Skeletal muscle satellite cell (primary cell): ENCODE data around the gene IFT43.

Experiments
- H3K27me3 ChIP-seq: 2 replicates; pipeline ENCODE4 v1.7.0; 2013; ENCODE audit warnings: low read length; ENCODE audit not compliant: control insufficient read depth, insufficient read depth
- H3K36me3 ChIP-seq: 2 replicates; pipeline ENCODE4 v1.7.0; 2013; ENCODE audit warnings: mild to moderate bottlenecking, control low read depth, low read length; ENCODE audit not compliant: insufficient read depth
- H3K4me1 ChIP-seq: 2 replicates; pipeline ENCODE4 v1.7.0; 2013; ENCODE audit warnings: low read length; ENCODE audit not compliant: control insufficient read depth, insufficient read depth
- H3K4me2 ChIP-seq: 2 replicates; pipeline ENCODE4 v1.7.0; 2013; ENCODE audit warnings: mild to moderate bottlenecking, low read length
- H3K4me3 ChIP-seq: 2 replicates; pipeline ENCODE4 v1.7.0; 2013; ENCODE audit warnings: low read length
- H3K9ac ChIP-seq: 2 replicates; pipeline ENCODE4 v1.7.0; 2013; ENCODE audit warnings: mild to moderate bottlenecking, low read depth, low read length, moderate library complexity
- H3K9me3 ChIP-seq: replicated peaks from 2 replicates; pipeline ENCODE4 v1.7.0; 2013; ENCODE audit warnings: mild to moderate bottlenecking, control low read depth, low read length

IFT43 gene

DNA sequence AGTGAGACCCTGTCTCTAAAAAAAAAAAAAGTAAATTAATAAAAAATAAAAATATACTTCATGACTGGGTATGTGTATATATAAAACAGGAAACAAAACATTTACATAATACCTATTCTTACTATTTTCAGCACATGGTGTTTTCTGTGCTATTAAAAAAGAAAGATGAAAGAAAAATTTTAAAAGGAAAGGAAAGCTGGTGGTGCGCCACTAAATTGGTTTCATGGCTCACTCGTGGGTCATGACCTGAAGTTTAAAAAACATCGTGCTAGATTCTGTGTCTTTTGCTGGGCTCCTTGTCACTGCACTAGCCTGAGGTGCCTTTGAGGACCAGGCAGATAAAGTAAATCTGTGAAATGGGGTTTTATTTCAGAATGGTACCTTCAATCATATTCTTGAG lies 69.8 kb downstream of the IFT43 start:
- no peaks in the 10 kb centered on the region for H3K27me3 ChIP-seq
- H3K4me1 ChIP-seq = no peaks in the 10 kb centered on the region
- no peak overlapping the region for H3K9ac ChIP-seq
- no peak overlapping the region for H3K4me3 ChIP-seq
- no peak overlapping the region for H3K4me2 ChIP-seq
- no peaks in the 10 kb centered on the region for H3K36me3 ChIP-seq
- H3K9me3 ChIP-seq = no peaks in the 10 kb centered on the region

DNA sequence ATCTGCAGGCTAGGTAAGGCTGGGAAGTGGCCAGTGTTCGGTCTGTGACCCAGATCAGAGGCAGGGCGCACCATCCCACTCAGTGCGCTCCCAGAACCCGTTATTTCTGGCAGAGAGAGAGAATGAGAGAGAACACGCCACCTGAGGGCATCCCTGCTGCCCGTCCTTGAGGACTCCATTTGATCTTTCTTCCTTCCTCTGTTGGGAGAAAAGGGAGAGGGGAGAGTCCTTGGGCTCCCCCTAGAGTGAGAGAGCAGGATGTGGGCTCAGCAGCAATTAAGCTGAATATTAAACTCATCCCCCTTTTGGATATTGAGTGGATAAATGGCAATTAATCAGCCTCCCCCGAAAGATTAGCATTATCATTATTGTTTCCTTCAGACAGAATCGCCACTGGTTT lies 70.6 kb downstream of the IFT43 start:
- no peaks in the 10 kb centered on the region for H3K36me3 ChIP-seq
- no peaks in the 10 kb centered on the region for H3K9me3 ChIP-seq
- H3K27me3 ChIP-seq = no peaks in the 10 kb centered on the region
- H3K9ac ChIP-seq = no peak overlapping the region
- H3K4me2 ChIP-seq = no peak overlapping the region
- H3K4me1 ChIP-seq = no peaks in the 10 kb centered on the region
- no peak overlapping the region for H3K4me3 ChIP-seq

DNA sequence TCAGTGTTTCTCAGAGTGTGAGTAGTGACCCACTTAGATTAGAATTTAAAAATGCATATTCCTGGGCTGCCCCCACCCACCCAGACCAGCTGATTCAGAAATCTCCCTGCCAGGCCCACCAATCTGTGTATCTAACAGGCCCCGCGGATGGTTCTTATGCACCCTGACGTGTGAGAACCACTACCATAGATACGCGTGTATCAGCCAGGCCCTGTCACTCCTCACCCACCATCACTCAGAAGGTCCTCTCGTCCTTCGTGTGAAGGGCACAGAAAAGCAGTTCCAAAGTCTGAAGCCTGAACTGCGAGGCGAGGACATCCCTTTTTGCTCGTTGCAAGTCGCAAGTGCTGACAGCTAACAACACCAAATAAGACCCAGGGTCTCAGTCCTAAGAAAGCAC lies 72.4 kb downstream of the IFT43 start:
- Histone ChIP-seq H3K9me3 (no peaks in the 10 kb centered on the region), H3K4me1 (no peaks in the 10 kb centered on the region), H3K9ac (no peak overlapping the region), H3K4me2 (no peak overlapping the region), H3K4me3 (no peak overlapping the region), H3K27me3 (no peaks in the 10 kb centered on the region), H3K36me3 (no peaks in the 10 kb centered on the region)

DNA sequence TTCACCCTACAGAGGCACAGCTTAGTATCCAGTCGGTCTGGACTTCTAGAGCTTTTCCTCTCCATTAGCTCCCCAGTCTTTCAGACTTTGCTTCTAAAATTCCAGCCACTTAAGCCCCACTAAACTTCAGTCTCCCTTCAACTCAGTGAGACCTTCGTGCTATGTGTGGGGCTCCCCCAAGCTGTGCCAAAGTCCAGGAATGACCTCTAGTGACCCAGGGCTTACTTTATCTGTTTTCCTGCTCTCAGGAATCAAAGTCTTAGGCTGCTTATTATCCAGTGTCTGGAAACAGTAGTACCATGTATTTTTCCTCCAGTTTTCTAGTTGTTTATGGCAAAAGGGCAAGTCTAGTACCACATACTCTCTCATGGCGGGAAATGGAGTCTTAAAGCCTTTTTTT lies 77.8 kb downstream of the IFT43 start:
- Histone ChIP-seq H3K4me1 (no peaks in the 10 kb centered on the region), H3K9me3 (no peaks in the 10 kb centered on the region), H3K4me3 (no peak overlapping the region), H3K36me3 (peaks cover 11% of the 10 kb centered on the region), H3K4me2 (no peak overlapping the region), H3K9ac (no peak overlapping the region), H3K27me3 (no peaks in the 10 kb centered on the region)

DNA sequence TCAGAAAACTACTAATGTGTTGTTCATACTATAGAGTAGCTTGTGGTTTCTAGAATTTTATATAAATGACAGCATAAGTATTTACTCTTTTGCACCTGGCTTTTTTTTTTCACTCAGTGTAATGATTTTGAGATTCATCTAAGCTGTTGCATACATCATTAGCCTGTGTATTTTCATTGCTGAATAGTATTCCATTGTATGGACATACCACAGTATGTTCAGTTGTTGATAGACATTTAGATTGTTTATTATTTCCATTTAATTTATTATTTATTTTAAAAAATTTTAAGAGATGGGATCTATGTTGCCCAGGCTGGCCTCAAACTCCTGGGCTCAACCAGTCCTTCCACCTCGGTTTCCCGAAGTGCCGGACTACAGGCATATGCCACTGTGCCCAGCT lies 80.0 kb downstream of the IFT43 start:
- Histone ChIP-seq H3K4me2 (no peak overlapping the region), H3K27me3 (no peaks in the 10 kb centered on the region), H3K4me3 (no peak overlapping the region), H3K36me3 (peaks cover 11% of the 10 kb centered on the region), H3K9ac (no peak overlapping the region), H3K9me3 (no peaks in the 10 kb centered on the region), H3K4me1 (no peaks in the 10 kb centered on the region)

DNA sequence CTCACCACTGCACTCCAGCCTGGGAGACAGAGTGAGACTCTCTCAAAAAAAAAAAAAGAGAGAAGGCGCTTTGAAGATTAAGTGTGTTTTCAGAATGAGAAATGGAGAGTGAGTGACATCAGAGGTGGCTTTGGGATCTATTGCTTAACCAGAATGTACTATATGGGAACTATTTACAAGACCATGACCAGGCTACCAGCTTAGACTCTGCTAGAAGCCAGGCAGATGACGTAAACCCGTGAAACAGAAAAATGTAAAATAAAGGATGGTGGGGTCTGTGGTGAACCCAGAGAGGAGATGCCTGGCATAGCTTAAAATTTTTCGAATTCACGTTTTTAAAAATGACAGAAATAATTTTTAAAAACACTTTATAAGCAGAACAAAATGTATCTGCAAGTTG lies 82.0 kb downstream of the IFT43 start:
- Histone ChIP-seq H3K9ac (no peak overlapping the region), H3K4me1 (no peaks in the 10 kb centered on the region), H3K27me3 (no peaks in the 10 kb centered on the region), H3K36me3 (peaks cover 11% of the 10 kb centered on the region), H3K9me3 (no peaks in the 10 kb centered on the region), H3K4me3 (no peak overlapping the region), H3K4me2 (no peak overlapping the region)

DNA sequence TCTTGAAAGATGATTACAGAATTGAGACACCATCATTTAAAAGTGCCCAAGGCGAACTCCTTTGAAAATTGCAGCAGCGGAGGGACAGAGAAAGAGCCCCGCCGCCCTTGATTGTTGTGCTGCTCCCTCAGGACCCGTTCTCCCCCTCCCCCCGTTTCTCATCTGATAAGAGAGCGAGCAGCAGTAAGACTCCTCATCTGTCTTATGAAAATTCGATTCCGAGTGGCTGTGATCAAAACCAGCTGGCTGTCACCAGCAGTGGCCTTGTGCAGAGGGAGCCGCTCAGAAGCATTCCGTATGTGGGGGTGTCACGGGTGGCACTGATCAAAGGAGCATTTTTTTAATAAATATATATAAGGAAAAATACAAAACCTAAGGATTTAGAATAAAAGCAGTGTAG lies 88.2 kb downstream of the IFT43 start:
- H3K36me3 ChIP-seq = no peaks in the 10 kb centered on the region
- H3K9ac ChIP-seq = no peak overlapping the region
- no peaks in the 10 kb centered on the region for H3K9me3 ChIP-seq
- H3K4me1 ChIP-seq = no peaks in the 10 kb centered on the region
- no peak overlapping the region for H3K4me3 ChIP-seq
- H3K27me3 ChIP-seq = no peaks in the 10 kb centered on the region
- H3K4me2 ChIP-seq = no peak overlapping the region

DNA sequence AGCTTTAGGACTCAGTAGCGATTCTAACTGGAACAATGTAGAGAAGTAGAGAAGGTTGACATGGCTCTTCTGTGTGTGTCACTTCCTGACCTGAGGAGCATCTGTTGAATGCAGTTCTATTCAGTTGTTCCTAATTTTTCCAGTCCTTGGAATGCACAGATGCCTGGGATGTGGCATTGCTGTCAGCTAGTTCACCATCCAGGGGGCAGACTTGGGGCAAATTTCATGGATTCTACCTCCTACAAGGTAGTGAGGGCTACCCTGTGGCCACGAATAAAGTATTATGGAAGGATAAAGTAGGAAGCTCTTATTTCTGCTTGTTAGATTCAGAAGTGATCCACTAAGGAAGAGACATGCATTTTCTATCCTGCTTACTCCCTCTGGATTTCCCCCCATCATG lies 91.8 kb downstream of the IFT43 start:
- H3K9ac ChIP-seq = no peak overlapping the region
- H3K27me3 ChIP-seq = no peaks in the 10 kb centered on the region
- no peak overlapping the region for H3K4me3 ChIP-seq
- H3K4me2 ChIP-seq = no peak overlapping the region
- no peaks in the 10 kb centered on the region for H3K9me3 ChIP-seq
- H3K4me1 ChIP-seq = no peaks in the 10 kb centered on the region
- H3K36me3 ChIP-seq = no peaks in the 10 kb centered on the region

DNA sequence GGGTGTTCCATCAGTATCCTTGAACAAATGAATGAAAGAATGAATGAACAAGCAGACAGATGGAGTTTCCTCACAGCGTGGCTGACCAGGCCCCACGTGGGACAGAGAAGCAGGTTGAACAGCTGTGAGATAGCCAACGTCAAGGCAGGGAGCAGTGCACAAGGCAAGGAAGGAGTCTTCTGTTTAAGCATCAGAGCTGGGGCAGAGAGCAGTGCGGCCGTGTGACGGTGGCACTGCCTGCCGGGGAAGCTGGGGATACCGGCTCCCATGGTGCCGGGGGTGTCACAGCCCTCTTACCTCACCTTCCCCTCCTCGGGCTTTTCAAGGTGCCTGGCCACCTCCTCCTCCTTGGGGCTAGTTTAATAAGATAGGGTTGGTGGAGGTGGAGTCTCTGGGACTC lies 92.9 kb downstream of the IFT43 start:
- no peaks in the 10 kb centered on the region for H3K36me3 ChIP-seq
- no peak overlapping the region for H3K4me2 ChIP-seq
- H3K4me1 ChIP-seq = no peaks in the 10 kb centered on the region
- no peak overlapping the region for H3K9ac ChIP-seq
- no peaks in the 10 kb centered on the region for H3K9me3 ChIP-seq
- H3K4me3 ChIP-seq = no peak overlapping the region
- no peaks in the 10 kb centered on the region for H3K27me3 ChIP-seq

DNA sequence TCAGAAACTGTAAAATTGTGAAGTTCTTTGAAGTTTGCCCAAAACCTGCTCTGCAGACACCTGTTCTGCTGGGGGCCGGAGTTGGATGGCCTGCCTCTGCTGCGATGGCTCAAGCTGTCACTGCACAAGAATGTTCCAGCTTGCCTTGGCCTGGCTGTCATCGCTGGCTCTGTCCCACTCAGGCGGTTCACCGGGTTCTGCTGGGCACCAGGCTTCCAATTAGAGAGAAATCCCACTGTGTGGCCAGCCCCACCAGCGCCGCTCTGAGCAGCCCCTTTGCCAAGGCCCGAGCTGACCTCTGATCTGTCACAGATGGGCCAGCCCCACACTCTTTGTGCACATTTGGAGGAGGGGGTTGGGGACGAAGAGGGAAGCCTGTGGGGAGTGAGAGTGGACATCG lies 94.5 kb downstream of the IFT43 start:
- Histone ChIP-seq H3K27me3 (no peaks in the 10 kb centered on the region), H3K4me3 (no peak overlapping the region), H3K4me1 (no peaks in the 10 kb centered on the region), H3K4me2 (no peak overlapping the region), H3K9ac (no peak overlapping the region), H3K36me3 (no peaks in the 10 kb centered on the region), H3K9me3 (no peaks in the 10 kb centered on the region)

DNA sequence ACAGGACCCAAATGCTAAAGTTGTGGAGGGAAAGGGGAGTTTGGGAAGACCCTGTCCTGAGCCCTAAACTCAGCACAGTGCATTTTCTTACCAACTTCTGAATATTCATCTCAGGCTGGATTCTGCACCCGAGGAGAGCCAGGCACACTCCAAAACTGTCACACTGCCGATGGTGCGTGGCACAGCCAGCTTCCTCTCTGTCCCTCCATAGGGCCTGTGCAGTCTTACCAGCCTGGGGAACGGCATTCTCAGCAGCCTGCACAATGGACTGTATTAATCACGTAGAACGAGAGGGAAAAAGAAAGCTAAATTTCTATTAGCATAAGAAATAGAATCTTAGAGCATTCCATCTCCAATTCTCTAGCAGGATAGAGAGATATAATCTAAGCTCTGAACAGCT lies 94.9 kb downstream of the IFT43 start:
- Histone ChIP-seq H3K4me3 (no peak overlapping the region), H3K4me2 (no peak overlapping the region)

DNA sequence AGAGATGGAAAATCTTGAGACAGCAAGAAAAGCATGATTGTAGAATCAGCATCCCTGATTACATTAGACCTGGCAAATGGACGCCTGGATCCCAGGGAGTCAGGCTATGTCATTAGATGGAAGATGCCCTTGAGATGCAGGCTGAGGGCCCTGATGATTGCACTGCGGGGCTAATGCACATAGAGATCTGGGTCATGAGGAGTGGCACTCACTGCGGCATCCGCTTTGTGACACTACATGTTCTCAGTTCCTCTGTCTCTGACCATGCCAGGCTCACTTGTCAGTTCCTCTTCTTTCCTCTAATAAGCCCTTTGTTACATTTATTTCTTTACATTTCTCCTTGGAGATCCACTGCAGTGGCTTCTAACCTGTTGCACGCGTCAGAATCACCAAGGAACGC lies 96.1 kb downstream of the IFT43 start:
- H3K4me1 ChIP-seq = no peaks in the 10 kb centered on the region
- no peaks in the 10 kb centered on the region for H3K27me3 ChIP-seq
- no peak overlapping the region for H3K4me2 ChIP-seq
- no peaks in the 10 kb centered on the region for H3K9me3 ChIP-seq
- no peak overlapping the region for H3K9ac ChIP-seq
- no peaks in the 10 kb centered on the region for H3K36me3 ChIP-seq
- no peak overlapping the region for H3K4me3 ChIP-seq

More for the DNA sequence above, 94.9 kb downstream of the IFT43 start:
- H3K4me1 ChIP-seq = no peaks in the 10 kb centered on the region
- no peaks in the 10 kb centered on the region for H3K9me3 ChIP-seq
- H3K9ac ChIP-seq = no peak overlapping the region
- no peaks in the 10 kb centered on the region for H3K27me3 ChIP-seq
- H3K36me3 ChIP-seq = no peaks in the 10 kb centered on the region
